Embryonic facial prominence (tissue), 1 donor: Measurements from ENCODE around the gene PSENEN.

ENCODE experiments used
- DNase-seq: peaks from one replicate; pipeline ENCODE4 v3.0.0-alpha.2; 2016; ENCODE audit errors: extremely low spot score

Gene PSENEN

DNA sequence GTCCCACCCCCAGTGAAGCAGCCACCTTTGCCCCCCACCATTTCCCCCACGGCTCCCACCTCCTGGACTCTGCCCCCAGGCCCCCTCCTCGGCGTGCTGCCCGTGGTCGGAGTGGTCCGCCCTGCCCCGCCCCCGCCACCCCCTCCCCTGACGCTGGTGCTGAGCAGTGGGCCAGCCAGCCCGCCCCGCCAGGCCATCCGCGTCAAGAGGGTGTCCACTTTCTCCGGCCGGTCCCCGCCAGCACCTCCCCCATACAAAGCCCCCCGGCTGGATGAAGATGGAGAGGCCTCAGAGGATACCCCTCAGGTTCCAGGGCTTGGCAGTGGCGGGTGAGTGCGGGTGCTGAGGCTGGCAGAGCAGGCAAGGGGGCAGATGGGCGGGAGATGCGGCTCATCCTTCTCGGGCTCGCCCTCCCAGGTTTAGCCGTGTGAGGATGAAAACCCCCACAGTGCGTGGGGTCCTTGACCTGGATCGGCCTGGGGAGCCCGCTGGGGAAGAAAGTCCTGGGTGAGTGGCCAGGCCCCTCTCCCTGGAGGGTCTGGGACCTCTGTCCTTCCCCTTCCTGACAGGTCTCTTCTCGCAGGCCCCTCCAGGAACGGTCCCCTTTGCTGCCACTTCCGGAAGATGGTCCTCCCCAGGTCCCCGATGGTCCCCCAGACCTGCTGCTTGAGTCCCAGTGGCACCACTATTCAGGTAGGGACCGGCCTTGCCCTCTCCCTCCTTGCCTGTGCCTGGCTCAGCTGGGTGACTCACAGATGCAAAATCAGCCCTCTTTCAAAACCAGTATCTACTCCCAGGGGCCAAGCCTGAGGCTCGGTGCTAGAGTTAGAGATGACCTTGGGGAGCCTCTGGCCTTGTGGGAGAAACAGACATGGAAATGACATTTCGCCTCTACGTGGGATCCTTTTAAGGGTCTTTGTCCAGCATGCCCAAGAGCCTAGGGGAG, 12.0 kb upstream of the PSENEN start:
- DNase-seq = no peak

DNA sequence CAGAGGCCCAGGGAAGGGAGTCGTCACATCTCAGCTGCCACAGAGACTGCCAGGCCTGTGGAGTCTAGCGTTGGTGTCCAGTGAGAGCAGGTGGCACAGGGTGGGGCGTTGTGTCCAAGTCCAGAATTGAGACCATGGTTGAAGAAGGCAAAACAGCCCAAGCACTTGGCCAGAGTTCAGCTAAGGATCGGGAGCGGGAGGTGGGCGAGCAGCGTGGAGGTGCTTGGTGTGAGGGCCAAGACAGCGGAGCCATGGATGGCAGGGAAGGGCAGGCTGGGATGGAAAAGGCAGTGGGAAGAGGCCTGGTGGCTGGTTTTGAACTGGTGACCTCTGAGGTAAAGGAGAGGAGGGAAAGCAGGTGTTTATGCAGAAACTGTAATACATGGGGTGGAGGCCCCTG, 11.2 kb upstream of the PSENEN start:
- DNase-seq = no peak

DNA sequence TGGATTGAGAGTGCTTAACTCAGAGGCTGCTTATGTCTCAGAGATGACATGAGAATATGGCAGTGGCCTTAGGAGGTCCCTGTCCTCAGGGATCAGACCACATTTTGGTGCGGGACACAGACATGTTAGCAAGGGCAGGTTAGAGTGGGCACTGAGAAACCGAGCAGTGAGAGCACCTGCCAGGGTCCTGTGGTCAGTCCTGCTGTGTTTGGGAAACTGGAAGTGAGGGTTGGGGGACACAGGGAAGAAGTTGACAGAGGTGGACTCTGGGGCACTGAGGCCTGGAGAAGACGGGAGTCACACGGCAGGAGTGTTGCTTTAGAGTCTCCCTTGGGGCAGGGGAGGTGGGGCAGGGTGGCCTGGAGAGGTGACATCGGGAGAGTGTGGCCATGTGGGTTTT, 10.6 kb upstream of the PSENEN start:
- DNase-seq = no peak

DNA sequence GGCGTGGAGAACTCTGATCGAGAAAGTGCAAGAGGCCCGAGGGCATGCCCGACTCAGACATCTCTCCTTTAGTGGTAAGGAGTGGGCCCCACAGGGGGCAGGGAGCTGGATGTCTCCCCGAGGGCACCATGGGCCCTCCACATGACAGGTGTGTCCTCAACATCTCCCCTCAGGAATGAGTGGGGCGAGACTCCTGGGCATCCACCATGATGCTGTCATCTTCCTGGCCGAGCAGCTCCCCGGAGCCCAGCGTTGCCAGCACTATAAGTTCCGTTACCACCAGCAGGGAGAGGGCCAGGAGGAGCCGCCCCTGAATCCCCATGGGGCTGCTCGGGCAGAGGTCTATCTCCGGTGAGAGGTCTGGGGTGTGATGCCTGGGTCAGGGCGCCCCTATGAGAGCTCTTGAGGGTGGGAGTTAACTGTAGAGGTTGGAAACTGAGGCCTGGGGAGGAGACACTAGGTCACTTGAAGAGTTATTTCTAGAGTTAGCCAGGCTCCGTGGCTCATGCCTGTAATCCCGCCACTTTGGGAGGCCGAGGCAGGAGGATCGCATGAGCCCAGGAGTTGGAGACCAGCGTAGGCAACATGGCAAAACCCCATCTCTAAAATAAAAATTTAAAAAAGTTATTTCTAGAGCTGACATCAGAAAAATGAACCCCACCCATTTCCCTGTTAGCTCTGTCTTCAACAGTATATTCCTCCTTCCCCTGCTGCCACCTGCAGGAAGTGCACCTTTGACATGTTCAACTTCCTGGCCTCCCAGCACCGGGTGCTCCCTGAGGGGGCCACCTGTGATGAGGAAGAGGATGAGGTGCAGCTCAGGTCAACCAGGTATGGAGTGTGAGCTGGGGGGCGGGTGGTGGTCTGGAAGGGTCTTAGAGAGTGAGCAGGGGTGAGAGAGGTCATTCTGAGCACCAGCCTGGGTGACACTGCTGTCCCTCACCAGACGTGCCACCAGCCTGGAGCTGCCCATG, 8.3 kb upstream of the PSENEN start:
- DNase-seq = no peak

DNA sequence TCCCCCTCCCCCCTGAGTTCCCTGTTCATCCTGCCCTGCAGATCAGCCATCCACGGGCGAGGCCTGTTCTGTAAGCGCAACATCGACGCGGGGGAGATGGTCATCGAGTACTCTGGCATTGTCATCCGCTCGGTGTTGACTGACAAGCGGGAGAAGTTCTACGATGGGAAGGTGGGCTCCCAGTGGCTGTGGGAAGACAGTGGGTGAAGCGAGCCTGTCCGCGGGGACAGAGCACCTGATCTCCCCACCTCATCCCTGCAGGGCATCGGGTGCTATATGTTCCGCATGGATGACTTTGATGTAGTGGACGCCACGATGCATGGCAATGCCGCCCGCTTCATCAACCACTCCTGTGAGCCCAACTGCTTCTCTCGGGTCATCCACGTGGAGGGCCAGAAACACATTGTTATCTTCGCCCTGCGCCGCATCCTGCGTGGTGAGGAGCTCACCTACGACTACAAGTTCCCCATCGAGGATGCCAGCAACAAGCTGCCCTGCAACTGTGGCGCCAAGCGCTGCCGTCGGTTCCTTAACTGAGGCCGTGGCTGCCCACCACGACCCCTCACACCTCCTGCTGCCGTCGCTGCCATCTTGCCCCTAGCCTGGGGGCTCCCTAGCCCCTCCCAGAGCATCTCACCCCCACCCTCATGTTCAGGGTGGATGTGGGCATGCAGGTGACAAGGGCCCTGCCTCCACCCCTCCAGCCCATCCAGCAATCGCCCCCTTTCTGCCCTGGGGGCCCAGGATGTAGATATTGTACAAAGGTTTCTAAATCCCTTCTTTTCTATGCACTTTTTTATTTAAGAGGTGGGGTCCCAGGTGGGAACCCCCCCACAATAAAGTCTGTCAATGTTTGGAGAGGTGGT, 7.2 kb upstream of the PSENEN start:
- no peak for DNase-seq

DNA sequence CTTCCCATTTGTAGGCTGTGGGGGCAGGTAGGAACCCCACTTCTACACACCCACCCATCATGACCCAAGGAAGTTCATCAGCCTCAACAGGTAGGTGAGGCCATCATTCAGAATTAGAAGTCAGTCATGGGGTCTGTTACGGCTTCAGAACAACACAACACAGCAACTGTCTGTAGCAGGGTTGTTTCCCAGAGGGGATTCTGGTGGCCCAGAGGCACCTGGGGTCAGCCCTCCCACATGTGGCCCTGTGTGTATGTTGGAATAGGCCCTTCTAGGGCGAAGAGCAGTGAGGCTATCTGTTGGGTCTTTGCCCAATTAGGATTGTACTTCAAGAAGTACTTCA, 6.6 kb upstream of the PSENEN start:
- DNase-seq = no peak

DNA sequence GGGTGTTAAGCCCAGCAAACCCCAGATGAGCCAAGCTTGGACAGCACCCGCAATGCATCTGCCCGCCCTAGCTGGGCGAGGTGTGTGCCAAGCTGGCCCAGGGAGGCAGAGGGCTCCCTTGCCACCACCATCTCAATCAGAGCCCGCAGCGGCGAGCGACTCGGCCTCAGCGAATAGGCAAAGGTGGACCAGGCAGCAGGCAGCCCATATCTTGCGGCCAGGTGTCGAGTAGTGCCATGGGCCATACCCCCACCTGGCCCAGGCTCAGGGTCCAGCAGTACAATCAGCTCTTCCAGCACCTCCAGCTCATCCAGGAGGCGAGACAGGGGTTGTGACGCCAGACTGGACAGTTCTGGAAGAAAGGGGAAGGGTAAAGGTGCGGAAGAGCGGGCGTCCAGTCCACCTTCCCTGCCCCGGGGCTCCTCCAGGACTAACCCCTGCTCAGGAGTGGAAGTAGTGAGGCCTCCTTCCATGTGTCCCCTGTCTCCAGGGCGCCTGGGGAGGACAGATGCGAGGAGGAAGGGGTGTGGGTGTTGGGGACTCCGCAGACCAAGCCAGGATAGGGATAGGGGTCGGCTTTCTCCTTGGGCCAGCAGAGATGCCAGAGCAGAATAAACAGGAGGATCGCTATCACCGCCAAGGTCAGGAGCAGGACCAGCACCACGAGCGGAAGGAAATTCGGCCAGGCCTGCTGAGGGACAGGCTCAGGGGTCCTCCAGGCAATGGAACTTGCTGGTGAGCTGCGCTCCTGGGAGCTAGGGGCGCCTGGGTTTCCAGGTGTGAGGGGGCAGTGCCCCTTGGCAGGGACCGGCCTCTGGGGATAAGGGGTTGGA, 6.0 kb upstream of the PSENEN start:
- DNase-seq = no peak

DNA sequence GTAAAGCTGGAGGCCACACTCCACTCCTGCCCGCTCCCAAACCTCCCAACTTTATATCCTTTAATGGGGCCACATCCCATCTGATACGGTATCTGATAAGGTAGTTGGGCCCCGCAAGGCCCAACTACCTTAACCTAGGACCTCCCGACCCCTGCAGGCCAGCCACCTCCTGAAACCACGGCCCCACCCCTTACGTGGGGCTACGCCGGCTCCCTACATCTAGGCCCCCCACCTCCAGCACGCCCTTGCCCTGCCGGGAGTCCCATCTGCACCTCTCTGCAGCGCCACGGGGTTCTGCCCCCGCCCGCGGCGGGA, 5.4 kb upstream of the PSENEN start:
- no peak for DNase-seq

DNA sequence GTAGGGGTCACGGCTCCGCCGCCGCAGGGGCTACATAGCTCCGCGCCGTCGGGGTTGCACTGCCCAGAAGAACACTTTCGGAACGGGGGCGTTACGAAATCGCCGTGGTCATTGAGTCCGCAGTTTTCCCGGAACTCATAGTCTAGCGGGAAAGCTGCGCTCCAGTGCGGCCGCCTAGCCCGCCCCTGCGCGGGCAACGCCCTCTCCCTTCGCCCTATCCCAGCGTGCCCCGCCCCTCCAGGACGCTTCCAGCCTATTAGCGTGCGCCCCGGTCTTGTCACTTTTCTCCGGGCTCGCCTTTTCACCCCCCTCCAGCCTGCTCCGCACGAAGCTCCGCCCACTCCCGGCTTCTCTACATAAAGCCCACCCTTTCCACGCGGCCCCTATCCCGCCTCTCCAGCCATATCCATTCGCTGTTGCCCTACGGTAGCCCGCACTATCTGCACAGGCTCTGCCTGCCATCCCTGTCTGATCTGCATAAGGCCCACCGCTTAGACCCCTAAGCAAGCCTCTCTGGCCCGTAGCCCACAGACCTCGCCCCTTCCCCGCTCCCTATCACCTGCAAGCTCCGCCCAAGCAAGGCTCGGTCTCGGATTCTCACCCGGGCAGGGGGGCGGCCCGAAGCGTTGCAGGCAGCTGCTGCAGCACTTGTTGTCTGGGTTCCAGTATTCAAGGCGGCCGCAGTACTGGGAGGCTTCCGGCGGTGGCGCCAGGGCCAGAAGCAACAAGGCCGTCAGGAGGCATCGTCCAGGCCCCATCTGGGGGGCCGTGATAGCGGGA, 4.8 kb upstream of the PSENEN start:
- peak; percentile 96 for DNase-seq

DNA sequence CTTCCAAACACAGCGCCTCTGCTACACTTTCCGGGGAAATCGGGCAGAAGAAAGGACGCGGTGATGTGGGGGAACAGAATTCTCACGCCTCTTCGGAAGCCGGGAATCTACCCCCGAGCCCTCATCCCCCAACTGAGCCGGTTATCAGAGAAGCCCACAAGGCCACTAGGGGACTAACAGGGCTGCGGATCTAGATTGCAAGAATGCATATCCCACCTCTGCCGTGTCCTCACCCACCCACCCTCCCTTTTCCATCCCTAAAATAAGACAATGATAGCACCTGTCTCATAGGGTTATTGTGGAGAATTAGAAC, 4.3 kb upstream of the PSENEN start:
- DNase-seq = no peak

DNA sequence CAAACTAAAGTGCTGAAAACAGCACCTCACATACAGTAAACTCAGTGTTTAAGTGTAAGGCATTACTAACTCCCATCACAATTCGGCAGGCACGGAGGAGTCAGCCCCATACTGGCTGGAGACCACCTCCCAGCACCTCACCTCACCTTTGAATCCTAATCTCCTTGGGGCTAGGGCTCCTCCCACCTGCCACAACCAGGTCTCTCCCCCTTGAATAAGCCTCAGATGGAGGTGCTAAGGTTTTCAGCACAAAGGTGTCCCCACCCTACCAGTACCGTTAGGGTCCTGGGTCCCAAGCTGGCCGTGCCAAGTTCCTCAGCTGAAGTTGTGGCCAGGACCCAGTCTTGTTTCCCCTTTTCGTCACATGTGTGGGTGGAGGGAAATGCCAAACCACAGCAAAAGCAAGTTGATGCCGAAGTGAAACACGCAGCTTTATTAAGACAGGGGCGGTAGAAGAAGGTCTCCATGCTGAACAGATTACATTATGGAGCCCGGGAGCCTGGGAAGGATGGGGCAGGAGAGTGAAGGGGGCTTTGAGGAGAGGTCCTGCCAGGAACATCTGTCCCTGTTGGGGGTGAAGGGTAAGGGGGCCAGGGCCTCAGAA, 3.2 kb upstream of the PSENEN start, which contains the start of gene IGFLR1:
TSS of gene IGFLR1 (minus strand) at position 332 of the 604 bp plus-strand sequence. CDS start 1,272 bp downstream, outside the sequence.
- no peak for DNase-seq

DNA sequence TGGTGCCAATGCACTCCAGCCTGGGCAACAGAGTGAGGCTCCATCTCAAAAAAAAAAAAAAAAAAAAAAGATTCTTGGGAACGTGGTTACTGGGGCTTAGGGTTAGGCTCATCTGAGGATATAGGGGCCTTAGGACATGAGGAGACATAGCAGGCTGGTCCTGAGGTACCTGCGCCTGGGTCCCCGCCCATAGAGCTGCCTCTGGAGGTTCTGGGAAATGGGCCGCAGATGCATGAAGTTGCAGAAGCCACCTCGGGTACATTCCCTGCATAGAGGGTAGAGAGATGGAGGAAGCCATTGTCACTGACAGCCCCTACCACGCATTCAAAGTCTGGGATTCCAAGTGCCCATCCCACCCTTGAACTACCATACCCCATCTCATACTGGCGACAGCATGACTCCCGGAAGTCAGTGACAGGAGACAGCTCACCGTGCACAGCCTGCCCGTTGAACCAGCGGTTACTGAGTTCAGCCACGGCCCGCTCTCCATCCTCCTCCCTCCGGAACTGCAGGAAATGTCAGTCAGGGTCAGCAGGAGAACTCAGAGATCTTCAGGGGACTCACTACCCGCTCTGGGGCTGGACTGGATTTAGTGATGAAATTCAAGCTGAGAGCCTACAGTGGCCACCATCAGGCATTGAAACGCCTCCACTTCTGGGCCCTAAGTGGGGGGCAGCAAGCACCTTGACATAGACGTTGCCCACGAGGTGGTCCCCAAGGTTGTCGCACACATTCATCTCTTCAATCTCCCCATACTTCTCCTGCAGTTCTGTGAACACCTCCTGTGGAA, 1.6 kb upstream of the PSENEN start:
- no peak for DNase-seq

DNA sequence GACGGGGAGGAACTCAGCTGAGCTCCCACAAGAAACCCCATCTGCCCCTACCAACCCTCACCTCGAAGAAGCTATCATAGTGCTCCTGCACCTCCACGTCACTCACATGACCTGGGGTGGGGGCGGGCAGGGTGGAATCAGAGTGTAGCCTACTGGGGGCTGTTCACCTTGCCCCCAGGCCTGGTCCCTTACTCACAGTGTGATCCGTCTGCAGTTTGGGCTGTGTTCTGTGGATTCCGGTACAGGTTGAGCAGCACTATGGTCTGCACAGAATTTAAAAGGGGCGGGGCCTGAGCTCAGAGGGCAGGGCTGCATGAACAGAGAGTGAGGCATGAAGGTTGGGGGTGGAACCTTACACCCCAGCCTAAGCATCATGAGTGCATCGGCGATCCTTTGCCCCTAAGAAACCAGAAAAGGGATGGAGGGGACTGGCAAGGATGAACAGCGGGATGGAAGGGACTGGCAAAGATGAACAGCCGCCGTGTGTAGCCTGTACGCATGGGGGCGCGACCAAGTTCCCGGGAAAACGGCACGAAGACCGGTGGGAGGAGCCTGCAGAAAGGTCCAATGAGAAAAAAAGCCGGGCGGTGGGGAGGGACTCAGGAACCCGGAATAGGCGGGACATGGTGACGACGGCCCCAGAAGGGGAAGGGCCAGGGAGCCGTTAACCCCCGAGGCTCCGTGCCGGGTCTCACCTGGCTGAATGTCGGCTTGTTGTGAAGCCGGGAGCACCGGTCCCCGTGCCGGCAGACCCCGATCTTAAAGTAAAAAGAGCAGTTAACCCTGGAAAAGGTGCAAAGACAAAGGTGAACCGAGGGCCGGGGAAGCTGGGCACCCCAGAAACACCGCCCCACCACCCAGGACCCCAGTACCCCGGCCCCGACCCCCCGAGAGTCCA, 772 bp upstream of the PSENEN start:
- peak; percentile 94 for DNase-seq

DNA sequence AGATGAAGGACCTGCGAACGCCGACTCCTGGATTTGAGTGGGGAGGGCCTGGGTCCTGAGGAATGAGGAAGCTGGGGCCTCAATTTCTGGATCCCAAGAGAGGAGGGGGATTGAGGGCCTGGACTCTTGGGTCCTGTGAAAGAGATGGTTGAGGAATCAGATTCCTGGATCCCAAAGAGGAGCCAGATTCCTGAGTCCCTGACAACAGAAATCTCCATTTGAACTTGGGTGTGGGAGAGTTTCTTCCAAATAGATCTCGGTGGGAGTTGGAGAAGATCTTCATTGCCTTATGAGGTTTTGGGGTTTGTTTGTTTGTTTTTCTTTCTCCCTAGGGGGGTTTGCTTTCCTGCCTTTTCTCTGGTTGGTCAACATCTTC, 624 bp downstream of the PSENEN start:
- DNase-seq = no peak

DNA sequence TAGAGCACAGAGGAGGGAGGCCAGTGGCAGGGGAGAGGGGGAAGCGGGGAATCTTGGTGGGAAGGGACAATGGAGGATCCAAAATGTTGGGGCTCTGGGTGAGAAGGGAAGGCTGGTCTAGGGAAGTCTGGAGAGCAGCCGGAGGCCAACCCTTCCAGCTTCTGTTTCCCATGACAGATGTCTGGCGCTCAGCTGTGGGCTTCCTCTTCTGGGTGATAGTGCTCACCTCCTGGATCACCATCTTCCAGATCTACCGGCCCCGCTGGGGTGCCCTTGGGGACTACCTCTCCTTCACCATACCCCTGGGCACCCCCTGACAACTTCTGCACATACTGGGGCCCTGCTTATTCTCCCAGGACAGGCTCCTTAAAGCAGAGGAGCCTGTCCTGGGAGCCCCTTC, 1.1 kb downstream of the PSENEN start:
- no peak for DNase-seq

DNA sequence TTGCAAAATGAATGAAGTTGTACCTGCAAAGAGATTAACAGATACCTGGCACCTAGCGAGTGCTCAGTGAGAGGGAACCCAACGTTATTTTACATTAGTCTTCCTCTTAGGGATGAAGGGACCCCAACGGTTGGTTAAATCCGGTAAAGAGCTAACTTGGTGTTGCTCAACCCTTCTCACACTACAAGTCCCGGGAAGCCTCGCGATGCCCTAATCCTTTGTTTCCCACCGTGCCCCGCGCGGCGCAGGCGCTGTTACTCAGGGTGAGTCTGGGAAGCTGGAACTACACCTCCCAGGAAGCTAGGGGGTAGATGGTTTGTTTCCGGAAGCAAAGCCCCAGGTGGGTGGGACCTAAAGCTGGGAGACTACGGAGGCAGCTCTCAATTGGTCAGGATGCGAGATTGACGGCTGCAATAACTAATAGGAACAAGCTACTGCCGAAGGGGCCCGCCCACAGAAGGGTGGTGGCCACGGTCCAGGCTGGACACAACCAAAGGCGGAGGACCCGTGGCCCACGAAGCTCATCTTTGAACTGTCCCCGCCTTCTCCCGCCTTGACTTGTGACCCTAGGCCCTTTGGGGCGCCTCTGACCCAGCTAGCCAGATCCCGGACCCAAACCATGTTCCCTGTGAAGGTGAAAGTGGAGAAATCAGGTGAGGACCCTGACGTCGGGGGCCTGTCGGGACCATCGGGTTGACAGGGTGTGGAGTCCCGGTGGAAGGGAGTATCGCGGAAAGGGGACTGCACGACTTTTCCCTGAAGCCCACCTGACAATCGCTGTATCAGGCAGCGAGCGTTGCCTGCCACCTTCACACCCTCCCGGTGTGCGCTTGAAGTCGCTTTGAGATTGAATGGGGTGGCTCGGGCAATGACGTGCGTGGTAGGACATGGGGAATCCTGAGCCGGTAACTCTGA, 2.9 kb downstream of the PSENEN start, which contains the start of gene LIN37:
TSS of gene LIN37 (plus strand) at position 471 of the 915 bp plus-strand sequence. CDS start at position 620, 149 bp downstream.
- peak; percentile 97 for DNase-seq

DNA sequence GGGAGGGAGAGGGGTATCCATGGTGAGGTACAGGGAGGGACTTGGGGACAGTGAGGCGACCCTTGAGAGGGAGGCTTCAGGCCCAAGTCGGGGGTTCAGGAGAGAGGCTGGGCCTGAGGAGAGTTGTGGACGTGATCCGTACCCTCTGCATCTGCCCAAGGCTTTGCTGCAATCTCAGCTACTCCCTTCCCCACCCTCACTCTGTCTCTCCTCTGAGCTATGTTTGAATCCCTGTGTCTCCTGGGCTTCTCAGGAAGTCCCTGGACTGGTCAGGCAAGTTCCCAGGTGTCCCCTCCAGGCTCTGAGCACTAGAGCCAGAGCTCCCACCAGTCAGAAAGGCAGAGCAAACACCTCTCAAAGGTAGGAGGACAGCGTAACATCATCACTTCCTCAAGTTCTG, 4.7 kb downstream of the PSENEN start:
- DNase-seq = peak; percentile 2
